Fibroblast of lung (primary cell): ENCODE data around the gene NEFH. TPM values are rescaled to one million over a fixed set of nuclear protein-coding genes. Genes with fewer than 3 reads are reported as not detected.
"Not testable (repeated sequence)": the region's sequence is repeated elsewhere in the genome, so short reads cannot be mapped to it uniquely, and the experiment has no call there.

Experiments
- DNase-seq, 2 donors: peaks; one replicate each; pipeline versions ENCODE4 v3.0.0 to v3.0.0-alpha.2; 2010; ENCODE audit warnings: low read depth in 2 of 2
- H2AFZ ChIP-seq: 2 replicates; pipeline ENCODE4 v1.5.1; 2012; ENCODE audit warnings: low read length, control low read depth, inconsistent platforms
- H3K27ac ChIP-seq: 2 replicates; pipeline ENCODE4 v1.5.1; 2011; ENCODE audit warnings: low read length, control low read depth; ENCODE audit not compliant: insufficient read depth
- H3K27me3 ChIP-seq: 2 replicates; pipeline ENCODE4 v1.5.1; 2011; ENCODE audit warnings: mild to moderate bottlenecking, low read length; ENCODE audit not compliant: control insufficient read depth, insufficient read depth
- H3K36me3 ChIP-seq: 2 replicates; pipeline ENCODE4 v1.5.1; 2011; ENCODE audit warnings: low read length; ENCODE audit not compliant: control insufficient read depth, insufficient read depth
- H3K4me1 ChIP-seq: 2 replicates; pipeline ENCODE4 v1.5.1; 2011; ENCODE audit warnings: low read length; ENCODE audit not compliant: control insufficient read depth, insufficient read depth; ENCODE audit errors: extremely low read depth
- H3K4me2 ChIP-seq: 2 replicates; pipeline ENCODE4 v1.5.1; 2011; ENCODE audit warnings: low read length, control low read depth; ENCODE audit not compliant: insufficient read depth; ENCODE audit errors: extremely low read depth
- H3K4me3 ChIP-seq, 4 experiments: fragments of 200-600 bp in 1 of 4; sonication (generic) in 1 of 4; replicated peaks in 1 of 4; 2 replicates each; pipeline ENCODE4 v1.5.1; 2011 to 2016; ENCODE audit warnings: low read length in 4 of 4, low read depth in 3 of 4, mild to moderate bottlenecking in 3 of 4, control low read depth in 2 of 4, inconsistent platforms in 1 of 4, mixed read lengths in 1 of 4; ENCODE audit not compliant: insufficient read depth in 1 of 4; ENCODE audit errors: control extremely low read depth in 1 of 4
- H3K79me2 ChIP-seq: 2 replicates; pipeline ENCODE4 v1.5.1; 2012; ENCODE audit warnings: mild to moderate bottlenecking, low read length, inconsistent platforms; ENCODE audit not compliant: control insufficient read depth, insufficient read depth
- H3K9ac ChIP-seq: 2 replicates; pipeline ENCODE4 v1.5.1; 2011; ENCODE audit warnings: mild to moderate bottlenecking, low read length, control low read depth; ENCODE audit not compliant: insufficient read depth
- H3K9me3 ChIP-seq: 2 replicates; pipeline ENCODE4 v1.5.1; 2012; ENCODE audit warnings: low read depth, low read length; ENCODE audit not compliant: control insufficient read depth, insufficient read depth
- H4K20me1 ChIP-seq: 2 replicates; pipeline ENCODE4 v1.5.1; 2011; ENCODE audit warnings: low read length; ENCODE audit not compliant: control insufficient read depth, insufficient read depth; ENCODE audit errors: extremely low read depth
- CTCF ChIP-seq, 2 donors: IDR thresholded peaks in 1 of 2; conservative IDR thresholded peaks in 1 of 2; 1 replicate in 1 of 2; 2 replicates in 1 of 2; pipeline ENCODE4 v1.5.1; 2011 to 2012; ENCODE audit warnings: low read length in 2 of 2, control low read depth in 1 of 2, inconsistent platforms in 1 of 2, low read depth in 1 of 2, mild to moderate bottlenecking in 1 of 2
- EZH2 ChIP-seq: IDR thresholded peaks from 2 replicates; pipeline ENCODE4 v1.5.1; 2012; ENCODE audit warnings: low read length, control low read depth, mild to moderate bottlenecking; ENCODE audit errors: missing control alignments
- polyA plus RNA-seq, 2 donors: library from polyadenylated mRNA; depleted of rRNA in 1 of 2; stranded (reverse) in 1 of 2; unstranded in 1 of 2; fragments of >200 nt; gene quantifications; 2 replicates each; pipeline ENCODE4 v1.2.1, GENCODE V29; 2011 to 2012; ENCODE audit warnings: missing spikeins in 1 of 2
- total RNA-seq: library from RNA; depleted of rRNA; stranded (reverse); fragments of >200 nt; gene quantifications from 2 replicates; pipeline ENCODE4 v1.2.1, GENCODE V29; 2014

NEFH gene
- total and polyA plus RNA-seq, 2 donors (not counting 1 experiment from before 2014, with no cell fraction given) = 0.17 to 0.37 TPM

- DNase-seq = no peak
- Histone ChIP-seq H3K4me3 (no peak overlapping the region), H3K27me3 (peaks cover 16% of the 10 kb centered on the region), H3K9me3 (no peaks in the 10 kb centered on the region), H3K4me2 (no peak overlapping the region), H2AFZ (no peak overlapping the region), H3K27ac (no peak overlapping the region), H3K36me3 (no peaks in the 10 kb centered on the region), H3K79me2 (no peaks in the 10 kb centered on the region), H4K20me1 (no peaks in the 10 kb centered on the region), H3K9ac (no peak overlapping the region), H3K4me1 (no peaks in the 10 kb centered on the region)
- no peak for TF ChIP-seq EZH2
- no peak for TF ChIP-seq CTCF (conservative IDR thresholded peaks at IDR 0.05 in 1 of 2, IDR thresholded peaks at IDR 0.05 in 1 of 2; ENCODE audit: low read depth in 1 of 2, low read length in 2 of 2)
These were observed 5.4 kb downstream of the NEFH start for GRCh38 chr22:29485448-29485847.

DNA sequence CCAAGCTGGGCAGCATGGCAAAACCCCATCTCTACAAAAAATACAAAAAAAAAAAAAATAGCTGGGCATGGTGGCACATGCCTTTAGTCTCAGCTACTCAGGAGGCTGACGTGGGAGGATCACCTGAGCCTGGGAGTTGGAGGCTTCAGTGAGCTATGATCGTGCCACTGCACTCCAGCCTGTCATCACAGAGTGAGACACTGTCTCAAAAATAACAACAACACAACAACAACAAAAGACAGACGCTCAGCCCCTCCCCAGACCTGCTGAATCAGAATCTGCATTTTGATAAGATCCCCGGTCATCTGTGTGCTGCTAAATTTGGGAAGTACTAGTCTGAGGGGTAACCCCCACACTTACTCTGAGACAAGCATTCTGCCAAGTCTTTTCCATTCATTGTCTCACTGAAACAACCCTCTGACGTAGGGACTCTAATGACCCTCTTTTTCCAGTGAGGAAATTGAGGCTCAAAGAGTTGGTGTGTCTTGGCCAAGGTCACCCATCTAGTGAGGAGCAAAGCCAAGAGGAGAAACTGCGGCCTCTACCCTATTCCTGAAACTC is 7.5 kb downstream of the NEFH start:
- DNase-seq = no peak
- no peaks in the 10 kb centered on the region for H3K9me3 ChIP-seq
- TF ChIP-seq EZH2 (no peak), CTCF (conservative IDR thresholded peaks at IDR 0.05 in 1 of 2, IDR thresholded peaks at IDR 0.05 in 1 of 2; ENCODE audit: low read depth in 1 of 2, low read length in 2 of 2) (no peak)
- H3K27me3 ChIP-seq = no peaks in the 10 kb centered on the region
- no peak overlapping the region for H3K27ac ChIP-seq
- no peaks in the 10 kb centered on the region for H4K20me1 ChIP-seq
- H3K4me3 ChIP-seq = no peak overlapping the region
- H3K36me3 ChIP-seq = no peaks in the 10 kb centered on the region
- H2AFZ ChIP-seq = no peak overlapping the region
- H3K4me2 ChIP-seq = no peak overlapping the region
- no peak overlapping the region for H3K9ac ChIP-seq
- H3K79me2 ChIP-seq = no peaks in the 10 kb centered on the region
- no peaks in the 10 kb centered on the region for H3K4me1 ChIP-seq

- H3K79me2 ChIP-seq, H3K36me3 ChIP-seq, H3K4me1 ChIP-seq, H3K4me3 ChIP-seq, H2AFZ ChIP-seq, H3K4me2 ChIP-seq, H3K27me3 ChIP-seq, DNase-seq, H4K20me1 ChIP-seq, H3K27ac ChIP-seq, H3K9me3 ChIP-seq, H3K9ac ChIP-seq: not testable (repeated sequence)
These were observed 9.2 kb downstream of the NEFH start for GRCh38 chr22:29489127-29489780.
